ENCODE measurements around the gene FAM177B. TPM values are rescaled to one million over a fixed set of nuclear protein-coding genes. Genes with fewer than 3 reads are reported as not detected.

The FAM177B gene
- total and polyA plus RNA-seq, 8 donors: 0.28 to 1.2 (median 0.49) TPM; not detected in 2

- TF ChIP-seq, protein P1, sequence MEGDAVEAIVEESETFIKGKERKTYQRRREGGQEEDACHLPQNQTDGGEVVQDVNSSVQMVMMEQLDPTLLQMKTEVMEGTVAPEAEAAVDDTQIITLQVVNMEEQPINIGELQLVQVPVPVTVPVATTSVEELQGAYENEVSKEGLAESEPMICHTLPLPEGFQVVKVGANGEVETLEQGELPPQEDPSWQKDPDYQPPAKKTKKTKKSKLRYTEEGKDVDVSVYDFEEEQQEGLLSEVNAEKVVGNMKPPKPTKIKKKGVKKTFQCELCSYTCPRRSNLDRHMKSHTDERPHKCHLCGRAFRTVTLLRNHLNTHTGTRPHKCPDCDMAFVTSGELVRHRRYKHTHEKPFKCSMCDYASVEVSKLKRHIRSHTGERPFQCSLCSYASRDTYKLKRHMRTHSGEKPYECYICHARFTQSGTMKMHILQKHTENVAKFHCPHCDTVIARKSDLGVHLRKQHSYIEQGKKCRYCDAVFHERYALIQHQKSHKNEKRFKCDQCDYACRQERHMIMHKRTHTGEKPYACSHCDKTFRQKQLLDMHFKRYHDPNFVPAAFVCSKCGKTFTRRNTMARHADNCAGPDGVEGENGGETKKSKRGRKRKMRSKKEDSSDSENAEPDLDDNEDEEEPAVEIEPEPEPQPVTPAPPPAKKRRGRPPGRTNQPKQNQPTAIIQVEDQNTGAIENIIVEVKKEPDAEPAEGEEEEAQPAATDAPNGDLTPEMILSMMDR (IDR thresholded peaks at IDR 0.05): no peak
- Histone ChIP-seq H3K4me1 (peaks cover 0 to 3% of the 10 kb centered on the region in 2 donors), H3K27me3 (no peaks in the 10 kb centered on the region), H3K36me3 (no peaks in the 10 kb centered on the region), H3K9me3 (peaks cover 0 to 14% of the 10 kb centered on the region in 2 donors), H3K4me3 (no peak overlapping the region), H3K27ac (no peak overlapping the region)
- no peak for DNase-seq
- intact Hi-C loops (cut with DNase I): no loop called here
- ATAC-seq: no peak
These were observed 30.2 kb downstream of the FAM177B start for GRCh38 chr1:222767152-222767571.

GRCh38 chr1:222768592-222768991, 31.6 kb downstream of the FAM177B start:
- no peaks in the 10 kb centered on the region for H3K36me3 ChIP-seq
- H3K9me3 ChIP-seq: peaks cover 0 to 14% of the 10 kb centered on the region in 2 donors
- H3K4me1 ChIP-seq: peaks cover 0 to 7% of the 10 kb centered on the region in 2 donors
- DNase-seq: no peak
- intact Hi-C loops (cut with DNase I): no loop called here
- TF ChIP-seq, protein P1 (IDR thresholded peaks at IDR 0.05): no peak
- no peaks in the 10 kb centered on the region for H3K27me3 ChIP-seq
- H3K27ac ChIP-seq: no peak overlapping the region
- no peak for ATAC-seq
- no peak overlapping the region for H3K4me3 ChIP-seq

DNA sequence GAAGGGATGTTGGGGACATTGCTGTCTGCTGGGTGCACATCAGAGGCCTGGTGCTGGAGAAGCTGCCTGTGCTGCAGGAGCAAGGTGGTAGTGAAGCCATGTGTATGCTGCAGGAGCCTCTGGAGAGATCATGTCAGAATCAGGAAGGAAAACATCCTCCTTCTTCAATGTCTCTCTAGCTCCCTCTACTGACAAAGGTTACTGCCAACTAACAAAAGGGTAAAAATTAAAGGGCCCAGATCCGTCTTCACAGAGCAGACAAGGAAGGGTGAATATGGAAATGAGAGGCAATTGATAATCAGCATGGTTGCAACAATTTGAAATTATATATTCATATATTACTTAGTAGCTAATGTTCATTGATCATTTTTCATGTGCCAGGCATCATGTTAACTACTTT, 32.2 kb downstream of the FAM177B start:
- no peak for ATAC-seq
- intact Hi-C loops (cut with DNase I): no loop called here

GRCh38 chr1:222769971-222770620, 33.1 kb downstream of the FAM177B start:
- Histone ChIP-seq H3K9me3 (peaks cover 0 to 14% of the 10 kb centered on the region in 2 donors), H3K36me3 (no peaks in the 10 kb centered on the region), H3K27me3 (no peaks in the 10 kb centered on the region), H3K27ac (no peak overlapping the region), H3K4me1 (peaks cover 0 to 7% of the 10 kb centered on the region in 2 donors), H3K4me3 (no peak overlapping the region)
- DNase-seq: no peak
- ATAC-seq: no peak
- TF ChIP-seq, protein P1 (IDR thresholded peaks at IDR 0.05): no peak
- intact Hi-C loops (cut with DNase I): no loop called here

More for the DNA sequence above, 32.2 kb downstream of the FAM177B start:
- Histone ChIP-seq H3K4me3 (no peak overlapping the region), H3K36me3 (no peaks in the 10 kb centered on the region), H3K9me3 (peaks cover 0 to 14% of the 10 kb centered on the region in 2 donors), H3K27me3 (no peaks in the 10 kb centered on the region), H3K27ac (no peak overlapping the region), H3K4me1 (peaks cover 0 to 7% of the 10 kb centered on the region in 2 donors)
- no peak for DNase-seq
- TF ChIP-seq, protein P1 (IDR thresholded peaks at IDR 0.05): no peak

GRCh38 chr1:222772996-222773379, 36.0 kb downstream of the FAM177B start:
- DNase-seq (peak in 2 of 4 donors; percentile 75 to 84), ATAC-seq (peak; percentile 49)
- no peaks in the 10 kb centered on the region for H3K27me3 ChIP-seq
- H3K36me3 ChIP-seq: no peaks in the 10 kb centered on the region
- peaks cover 0 to 14% of the 10 kb centered on the region in 2 donors for H3K9me3 ChIP-seq
- H3K4me3 ChIP-seq: no peak overlapping the region
- intact Hi-C loops (cut with DNase I): no loop called here
- TF ChIP-seq, protein P1 (IDR thresholded peaks at IDR 0.05): no peak
- peak overlapping the region; percentile 57 to 58 for H3K27ac ChIP-seq
- peaks cover 0 to 11% of the 10 kb centered on the region in 2 donors for H3K4me1 ChIP-seq

All from left lung (tissue), 10 donors.